GM21526 (cell line): ENCODE data around the gene SLIT1.
"Not testable (repeated sequence)": the region's sequence is repeated elsewhere in the genome, so short reads cannot be mapped to it uniquely, and the experiment has no call there.

Source experiments
- ATAC-seq: cut with Tn5 transposase; IDR thresholded peaks from one replicate; pipeline ENCODE4 v1.9.1; 2021; ENCODE audit warnings: moderate library complexity; ENCODE audit not compliant: unreplicated experiment, low FRiP score

The SLIT1 gene

DNA sequence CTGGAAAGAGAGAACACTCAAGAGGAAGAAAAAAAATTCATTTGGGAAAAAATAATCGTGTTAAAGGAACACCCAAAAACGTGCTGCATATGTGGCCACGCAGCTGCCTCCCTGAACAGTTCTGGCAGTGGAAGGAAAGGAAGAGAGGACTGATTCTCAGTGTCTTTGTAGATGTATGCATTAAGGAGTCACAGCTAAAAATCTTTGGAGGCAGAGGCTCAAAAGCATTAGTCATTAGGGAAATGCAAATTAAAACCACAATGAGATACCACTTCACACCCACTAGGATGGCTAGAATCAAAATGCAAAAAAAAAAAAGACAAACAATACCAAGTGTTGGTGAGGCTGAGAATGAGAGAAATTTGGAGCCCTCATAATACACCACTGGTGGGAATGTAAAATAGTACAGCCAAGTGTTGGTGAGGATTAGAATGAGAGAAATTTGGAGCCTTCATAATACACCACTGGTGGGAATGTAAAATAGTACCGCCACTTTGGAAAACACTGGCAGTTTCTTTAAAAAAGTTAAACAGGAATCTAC lies 134.7 kb downstream of the SLIT1 start:
- ATAC-seq, result no peak

DNA sequence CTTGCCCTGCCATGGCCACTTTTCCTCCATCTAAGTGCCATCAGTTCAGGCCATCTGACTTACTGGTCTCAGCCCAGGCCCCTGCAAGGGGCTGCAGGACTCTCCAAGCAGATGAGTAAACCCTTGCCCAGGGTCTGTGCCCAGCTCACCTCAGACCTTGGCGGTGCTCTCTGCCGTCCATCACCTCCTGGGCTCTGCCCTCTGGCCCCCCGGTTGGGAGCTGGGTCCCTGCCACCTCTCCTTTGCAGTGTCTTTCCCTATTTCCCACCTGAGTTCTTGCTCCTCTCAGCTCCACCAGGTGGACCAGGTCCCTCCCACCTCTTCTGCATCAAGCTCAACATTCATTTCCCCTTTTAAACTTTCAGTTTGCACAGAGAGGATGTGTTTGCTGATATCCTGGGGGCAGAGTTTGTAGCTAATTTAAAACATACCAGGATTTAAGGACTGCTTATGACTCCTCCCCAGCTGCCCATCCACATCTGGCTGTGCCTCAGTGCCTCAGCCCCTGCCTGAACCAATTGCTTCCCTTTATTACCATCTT lies 135.5 kb downstream of the SLIT1 start:
- no peak for ATAC-seq

DNA sequence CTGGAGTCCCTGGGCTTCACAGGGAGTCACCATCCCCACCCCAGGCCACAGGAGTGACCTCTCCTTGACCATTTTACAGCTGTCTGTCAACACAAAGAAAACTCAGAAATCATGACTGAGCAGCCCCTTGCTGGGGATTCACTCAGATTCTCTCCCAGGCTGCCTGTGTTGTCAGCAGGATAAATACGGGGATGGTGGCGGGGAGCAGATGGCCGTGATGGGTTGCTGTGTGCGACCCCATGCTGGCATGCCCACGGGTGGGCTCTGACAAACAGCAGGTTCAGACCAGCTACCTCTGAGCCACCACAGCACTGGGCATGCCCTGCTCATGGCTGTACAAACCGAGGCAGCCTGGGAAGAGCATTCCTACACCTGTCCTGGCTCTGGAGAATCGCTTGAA lies 136.1 kb downstream of the SLIT1 start:
- no peak for ATAC-seq

DNA sequence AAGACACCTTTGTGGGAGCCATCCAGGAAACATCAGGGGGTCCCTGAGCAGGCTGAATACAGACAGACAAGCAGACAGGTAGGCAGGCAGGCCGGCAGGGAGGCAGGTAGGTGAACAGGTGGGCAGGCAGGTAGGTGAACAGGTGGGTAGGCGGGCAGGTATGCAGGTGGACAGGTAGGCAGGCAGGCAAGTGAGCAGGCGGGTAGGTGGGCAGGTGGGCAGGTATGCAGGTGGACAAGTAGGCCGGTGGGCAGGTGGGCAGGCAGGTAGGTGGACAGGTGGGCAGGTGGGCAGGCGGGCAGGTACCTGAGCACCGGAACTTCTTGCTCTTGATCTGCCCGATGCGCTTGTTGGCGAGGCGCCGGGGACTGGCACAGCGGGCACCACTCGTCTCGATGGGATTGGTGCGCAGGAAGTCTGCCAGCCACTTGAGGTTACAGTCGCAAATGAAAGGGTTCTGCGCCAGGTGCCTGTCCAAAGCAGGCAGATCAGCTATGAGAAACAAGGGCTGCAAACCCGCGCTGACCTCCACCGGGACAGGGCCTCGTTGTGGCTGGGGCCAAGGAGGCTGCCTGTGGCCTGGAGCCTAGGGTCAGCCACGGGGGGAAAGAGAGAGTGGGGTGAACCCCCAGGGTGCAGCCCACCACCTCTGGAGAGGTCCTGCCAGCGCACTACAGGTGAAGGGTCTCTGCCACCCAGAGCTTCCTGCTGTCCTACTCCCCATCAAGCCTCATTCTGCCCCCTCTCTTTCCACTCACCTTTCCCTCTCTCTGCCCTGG lies 136.9 kb downstream of the SLIT1 start:
- no peak for ATAC-seq

DNA sequence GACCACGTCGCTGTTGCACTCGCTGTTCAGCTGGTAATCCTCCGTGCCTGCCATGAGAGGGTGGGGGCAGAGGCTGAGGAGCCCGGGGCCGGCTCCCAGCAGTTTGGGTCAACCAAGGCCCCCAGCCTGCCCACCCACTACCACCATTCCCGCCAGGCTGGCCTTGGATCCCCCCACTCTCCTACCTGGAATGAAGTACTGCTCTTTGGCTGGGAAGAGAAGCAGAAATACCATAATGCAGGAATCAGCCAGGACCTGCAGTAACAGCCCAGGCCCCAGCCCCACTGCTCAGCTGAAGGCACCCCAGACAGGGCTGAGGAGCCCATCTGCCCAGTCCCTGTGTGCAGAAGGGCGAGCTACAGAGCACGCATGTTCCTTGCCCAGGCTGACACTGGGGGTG lies 138.0 kb downstream of the SLIT1 start:
- ATAC-seq, result no peak

DNA sequence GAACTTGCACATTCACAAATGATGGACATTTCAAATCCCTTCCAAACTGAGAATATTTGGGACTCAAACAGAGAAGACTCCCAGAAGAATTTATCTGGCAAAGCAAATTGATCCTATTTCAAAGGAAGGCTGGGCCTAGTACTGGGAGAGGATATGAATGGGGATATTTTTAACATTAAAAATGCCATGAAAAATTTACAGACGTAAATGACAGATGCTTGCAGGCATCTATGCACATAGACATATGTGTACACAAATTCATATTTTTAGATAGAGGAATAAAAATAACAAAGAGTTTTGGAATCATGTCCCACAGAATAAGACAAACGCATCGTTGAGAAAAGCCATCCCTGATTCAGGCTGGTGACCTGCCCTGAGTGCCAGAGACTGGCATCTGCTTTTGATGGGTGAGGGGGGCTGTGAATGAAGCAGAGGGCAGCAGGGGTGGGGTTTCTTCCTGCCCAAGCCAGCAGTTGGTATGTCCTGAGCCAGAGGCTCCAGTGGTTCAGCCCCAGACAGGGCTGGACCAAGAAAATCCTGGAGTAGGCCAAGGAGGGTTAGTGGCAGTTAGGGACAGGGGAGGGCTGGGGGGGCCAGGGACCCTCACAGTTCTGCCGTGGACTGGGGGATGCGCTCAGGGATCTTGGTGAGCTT lies 138.5 kb downstream of the SLIT1 start:
- ATAC-seq, result no peak

DNA sequence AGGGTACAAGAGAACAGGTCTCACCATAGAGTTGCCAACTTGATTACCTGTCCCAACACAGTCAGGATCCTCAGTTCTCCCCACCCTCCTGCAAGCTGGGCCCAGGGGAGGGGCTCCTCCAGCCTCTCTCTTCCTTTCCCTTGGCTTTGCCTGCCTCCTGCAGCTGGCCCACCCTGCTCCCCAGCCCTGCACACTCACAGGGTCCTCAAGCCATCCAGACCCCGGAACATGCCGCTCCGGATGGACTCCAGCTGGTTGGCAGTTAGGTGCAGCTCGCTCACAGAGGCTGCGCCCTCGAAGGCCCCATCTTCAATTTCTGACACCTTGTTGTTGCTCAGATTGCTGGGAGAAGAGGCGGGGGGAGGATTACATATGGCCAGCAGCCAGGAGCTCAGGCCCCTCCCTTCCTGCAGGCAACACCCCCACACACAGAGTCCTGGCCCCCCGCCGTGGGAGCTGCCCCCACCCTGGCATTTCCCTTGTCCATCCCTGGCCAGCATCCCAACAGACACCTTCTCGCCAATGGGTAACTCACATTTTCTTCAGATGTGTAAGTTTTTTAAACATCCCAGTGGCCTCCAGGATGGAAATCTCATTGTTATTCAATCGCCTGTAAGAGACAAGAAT lies 139.2 kb downstream of the SLIT1 start:
- ATAC-seq, result no peak

DNA sequence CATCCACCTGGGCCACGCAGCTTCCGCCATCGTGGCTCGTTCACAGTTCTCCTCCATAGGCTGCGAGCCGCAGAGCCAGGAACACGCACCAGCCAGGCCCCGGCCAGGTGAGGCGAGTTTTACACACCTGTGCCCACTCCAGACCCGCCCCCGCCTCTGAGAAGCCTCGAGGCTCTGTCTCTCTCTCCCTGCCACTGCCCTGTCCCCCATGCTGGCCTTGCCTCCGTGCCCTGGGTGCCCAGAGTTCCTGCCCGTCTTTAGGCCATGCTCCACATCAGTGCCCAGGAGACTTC lies 142.2 kb downstream of the SLIT1 start:
- ATAC-seq, result no peak

DNA sequence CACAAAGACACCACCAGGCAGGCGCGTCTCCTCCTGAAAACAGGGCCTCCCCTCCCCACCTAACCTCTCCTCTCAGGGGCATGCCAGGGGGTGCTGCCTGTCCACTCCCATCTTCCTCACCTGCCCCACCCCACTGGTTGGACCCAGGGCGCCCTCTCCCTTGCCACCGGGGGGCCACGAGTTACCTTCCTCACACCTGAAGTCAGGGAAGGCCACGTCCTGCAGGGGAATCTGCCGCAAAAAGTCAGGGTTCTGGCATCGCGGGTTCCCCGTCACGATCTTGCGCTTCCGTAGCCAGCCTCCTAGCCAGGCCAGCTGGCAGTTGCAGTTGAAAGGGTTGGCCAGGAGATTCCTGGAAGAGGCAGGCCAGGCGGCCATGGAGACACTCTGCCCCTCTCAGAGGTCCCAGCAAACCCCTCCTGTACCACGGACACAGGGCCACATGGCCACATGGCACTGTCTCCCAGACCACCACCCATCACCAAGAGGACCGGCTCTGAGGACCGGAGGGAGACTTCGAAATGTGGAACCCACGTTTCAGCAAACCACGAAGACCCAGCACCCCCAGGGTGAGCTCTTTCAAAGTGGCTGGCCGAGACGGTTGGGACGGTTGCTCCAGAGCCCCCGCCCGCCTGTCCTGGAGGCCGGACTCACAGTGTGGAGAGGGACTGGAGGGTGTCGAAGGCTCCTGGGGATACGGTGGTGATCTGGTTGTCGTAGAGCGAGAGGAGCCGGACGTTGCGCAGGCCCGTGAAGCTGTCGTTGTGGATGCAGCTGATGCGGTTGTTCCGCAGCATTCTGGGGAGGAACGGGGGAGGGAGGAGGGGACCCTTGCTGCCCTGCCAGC lies 142.8 kb downstream of the SLIT1 start:
- ATAC-seq, result no peak

DNA sequence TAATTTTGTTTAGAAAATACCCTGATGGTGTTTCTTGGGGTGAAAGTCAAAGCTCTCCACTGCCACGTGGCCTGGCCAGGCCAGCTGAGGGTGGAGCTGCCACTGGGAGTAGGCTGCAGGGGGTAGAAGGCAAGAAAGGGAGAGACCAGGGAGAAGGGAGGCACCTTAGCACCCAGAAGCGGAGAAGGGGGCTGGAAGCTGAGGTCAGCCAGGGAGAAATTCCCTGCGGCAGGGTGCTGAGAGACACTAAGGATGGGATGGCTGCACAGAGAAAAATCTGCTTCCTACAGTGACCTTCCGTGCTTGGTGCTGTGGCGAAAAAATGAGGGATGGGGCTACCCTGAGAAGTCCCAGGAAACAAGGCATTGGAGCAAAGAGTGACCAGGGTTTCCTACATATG lies 143.7 kb downstream of the SLIT1 start:
- no peak for ATAC-seq

DNA sequence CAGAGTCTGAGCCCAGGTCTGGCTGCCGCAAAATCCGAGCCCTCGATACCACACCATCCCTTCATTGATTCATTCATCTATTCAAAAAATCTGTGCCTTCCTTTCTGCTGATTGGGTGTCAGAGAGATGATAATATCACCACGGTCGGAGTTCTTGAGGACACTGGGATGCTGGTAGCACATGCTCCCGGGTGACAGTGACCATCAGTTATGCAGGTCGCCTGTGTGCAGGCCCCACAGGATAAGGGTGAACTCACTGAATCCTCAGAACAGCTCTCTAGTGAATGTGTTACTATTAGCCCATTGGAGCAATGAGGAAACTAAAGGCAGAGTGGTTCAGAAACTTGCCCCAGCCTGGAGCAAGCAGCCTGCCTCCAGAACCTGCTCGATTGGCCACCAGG lies 145.1 kb downstream of the SLIT1 start:
- no peak for ATAC-seq

DNA sequence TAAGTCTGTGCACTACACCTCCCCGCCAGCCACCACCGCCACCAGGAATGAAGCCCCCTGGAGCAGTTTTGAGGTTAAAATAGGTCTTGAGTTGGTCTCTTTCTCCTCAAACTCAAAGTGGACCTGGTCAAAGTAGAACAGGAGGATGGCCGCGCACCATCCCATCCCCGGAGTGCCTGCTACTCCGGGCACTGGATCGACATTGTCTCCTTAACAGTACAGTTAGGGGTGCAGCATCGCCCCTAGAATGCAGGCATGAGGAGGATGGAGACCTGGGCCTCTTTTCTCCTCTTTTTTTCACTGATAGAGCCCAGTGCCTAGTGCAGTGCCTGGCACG lies 145.5 kb downstream of the SLIT1 start:
- ATAC-seq, result no peak

DNA sequence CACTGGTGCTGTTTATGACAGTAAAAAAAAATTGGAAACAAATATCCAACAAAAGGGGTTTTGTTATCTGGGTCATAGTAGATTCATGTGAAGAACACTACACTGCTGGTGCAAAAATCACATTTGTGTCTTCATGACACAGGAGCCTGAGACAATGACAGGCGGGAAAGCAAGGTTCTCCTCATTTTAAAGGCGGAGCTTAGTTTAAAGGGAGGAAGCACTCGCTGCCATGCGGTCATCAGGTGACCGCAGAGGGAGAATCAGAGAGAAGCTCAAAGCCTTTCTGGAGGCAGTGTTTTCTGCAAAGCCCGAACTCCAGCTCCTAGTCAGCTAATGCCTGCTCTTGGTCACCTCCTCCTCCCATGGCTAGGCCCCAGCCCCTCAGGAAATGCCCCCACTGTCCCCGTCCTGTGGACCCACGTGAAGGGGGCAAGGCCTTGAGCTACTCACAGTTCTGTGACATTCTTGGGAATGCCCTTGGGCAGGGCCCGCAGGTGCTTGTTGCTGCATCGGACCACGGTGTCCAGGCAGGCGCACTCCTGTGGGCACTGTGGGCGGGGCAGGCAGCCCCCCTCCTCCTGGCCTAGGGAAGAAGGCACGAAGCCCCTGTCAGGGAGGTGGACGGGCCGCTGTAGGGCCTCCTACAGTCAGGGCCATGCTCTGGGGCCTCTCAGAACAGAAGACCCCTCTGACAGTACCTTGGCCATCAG lies 146.1 kb downstream of the SLIT1 start:
- ATAC-seq, result no peak

DNA sequence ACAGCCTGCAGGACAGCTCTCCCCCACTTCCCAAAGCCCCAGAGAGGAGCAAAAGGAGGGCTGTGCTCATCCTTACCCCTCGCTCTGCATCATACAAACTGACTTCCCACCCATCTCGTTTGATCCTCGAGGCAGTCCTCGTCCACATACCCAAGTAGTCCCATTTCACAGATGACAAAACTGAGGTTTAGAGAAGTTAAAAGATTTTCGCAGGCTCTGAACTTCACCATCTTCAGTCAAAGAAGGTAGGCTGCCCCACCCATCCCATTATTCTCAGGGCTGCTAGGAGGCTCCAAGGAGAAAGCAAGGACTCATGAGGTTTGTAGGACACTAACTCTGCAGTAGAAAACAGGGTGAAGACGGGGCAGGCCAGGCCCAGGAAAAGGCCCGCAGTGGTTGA lies 147.1 kb downstream of the SLIT1 start:
- no peak for ATAC-seq

DNA sequence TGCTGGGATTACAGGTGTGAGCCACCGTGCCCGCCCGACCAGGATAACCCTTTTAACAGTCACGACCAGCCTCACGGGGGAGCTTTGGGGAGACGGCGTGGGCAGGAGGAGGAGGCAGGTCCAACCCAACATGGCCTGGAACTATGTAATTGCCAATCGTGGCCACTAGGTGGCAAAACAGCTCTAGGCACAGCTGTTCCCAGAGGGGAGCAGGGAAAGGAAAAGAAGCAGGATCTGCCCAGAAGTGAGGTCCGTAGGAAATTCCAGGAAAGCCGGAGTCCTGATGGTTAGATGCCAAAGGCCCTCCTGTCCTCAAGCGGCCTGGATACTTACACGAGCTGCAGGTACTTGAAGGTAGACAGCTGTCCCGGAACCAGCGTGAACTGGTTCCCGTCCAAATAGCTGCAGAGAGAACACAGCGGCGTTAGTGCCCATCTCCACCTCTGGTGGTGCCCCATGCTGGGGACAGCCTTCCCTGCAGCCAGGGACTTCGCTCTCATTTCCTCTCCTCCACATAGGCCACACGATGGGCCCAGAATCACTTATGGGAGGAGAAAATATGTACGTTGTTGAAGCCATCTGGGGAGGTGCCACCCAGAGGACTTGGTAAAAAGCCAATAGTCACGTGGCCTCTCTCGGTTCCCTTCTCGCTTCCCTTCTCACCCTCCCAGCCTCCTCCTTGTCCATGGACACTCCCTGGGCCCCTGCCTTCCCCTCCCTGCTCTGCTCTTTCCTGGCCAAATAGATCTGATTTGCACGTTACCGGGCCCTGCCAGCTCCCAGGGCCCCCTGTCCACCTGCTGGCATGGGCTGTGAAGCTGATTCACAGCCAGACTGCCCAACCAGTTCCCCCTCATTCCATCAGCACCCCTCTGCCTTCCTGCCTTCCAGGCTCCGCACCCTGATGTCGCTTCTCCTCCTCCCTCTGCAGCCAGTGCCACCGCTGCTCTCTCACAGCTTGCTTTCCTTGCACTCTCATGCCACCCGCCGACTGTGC lies 148.1 kb downstream of the SLIT1 start:
- peak; percentile 77 for ATAC-seq

DNA sequence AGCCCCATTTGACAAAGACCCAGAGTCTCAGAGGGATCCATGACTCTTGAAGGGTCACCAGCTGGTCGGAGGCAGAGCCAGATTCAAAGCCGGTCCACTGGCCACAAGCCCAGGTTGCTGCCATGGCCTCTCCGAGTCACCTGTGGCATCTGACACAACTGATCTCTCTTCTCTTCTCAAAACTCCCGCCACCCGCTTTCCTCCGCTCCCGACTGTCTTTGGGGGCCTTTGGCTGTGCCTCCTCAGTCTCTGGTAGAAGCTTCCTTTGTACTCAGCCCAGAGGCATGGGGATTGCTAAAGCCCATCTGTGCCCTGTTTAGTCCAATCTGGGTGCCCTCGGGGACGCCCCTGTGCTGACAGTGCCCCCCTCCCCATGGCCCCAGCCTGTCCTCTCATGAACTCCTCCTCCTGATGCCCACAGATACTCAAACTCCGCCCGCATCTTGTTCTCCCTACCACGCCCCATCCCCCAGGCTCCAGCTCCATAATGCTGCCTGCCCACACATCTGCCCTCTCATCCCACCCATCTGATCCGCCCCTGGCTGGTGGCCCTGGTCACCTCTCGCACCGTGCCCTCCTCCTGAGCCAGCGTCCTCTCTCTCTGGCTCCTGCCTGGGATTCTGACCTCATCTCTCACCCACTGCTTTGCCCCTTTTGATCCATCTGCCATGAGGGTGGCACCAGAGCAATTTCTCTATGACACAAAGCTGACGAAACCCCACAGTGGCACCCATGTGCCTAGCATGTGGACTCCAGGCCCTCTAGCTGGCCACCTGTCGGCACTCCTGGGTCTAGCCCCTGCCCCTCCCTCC lies 150.6 kb downstream of the SLIT1 start:
- no peak for ATAC-seq

DNA sequence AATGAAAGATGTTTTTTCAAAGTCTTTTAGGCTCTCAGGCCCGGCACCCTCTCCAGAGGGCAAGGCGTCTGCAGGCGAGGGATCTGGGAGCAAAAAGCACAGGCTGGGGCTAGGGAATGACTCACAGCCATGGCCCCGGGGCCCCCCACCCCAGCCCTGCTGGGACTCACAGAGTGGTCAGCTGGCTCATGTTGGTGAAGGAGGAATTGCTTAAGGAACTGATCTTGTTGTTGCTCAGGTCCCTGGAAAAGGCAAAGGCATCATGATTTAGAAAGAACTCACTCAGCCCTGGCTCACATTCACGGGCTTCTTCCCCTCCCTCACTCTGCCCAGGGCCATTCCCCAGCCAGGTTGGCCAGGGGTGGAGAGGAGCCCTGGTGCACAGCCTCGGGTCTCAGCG lies 151.5 kb downstream of the SLIT1 start:
- ATAC-seq, result no peak

DNA sequence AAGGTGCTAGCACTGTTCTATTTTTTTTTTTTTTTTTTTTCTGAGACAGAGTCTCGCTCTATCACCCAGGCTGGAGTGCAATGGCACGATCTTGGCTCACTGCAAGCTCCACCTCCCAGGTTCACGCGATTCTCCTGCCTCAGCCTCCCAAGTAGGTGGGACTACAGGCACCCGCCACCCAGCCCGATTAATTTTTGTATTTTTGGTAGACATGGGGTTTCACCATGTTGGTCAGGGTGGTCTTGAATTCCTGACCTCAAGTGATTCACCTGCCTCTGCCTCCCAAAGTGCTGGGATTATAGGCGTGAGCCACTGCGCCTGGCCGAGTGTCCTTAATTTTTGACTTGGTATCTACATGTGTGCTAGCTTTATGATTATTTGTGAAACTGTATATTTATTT lies 151.9 kb downstream of the SLIT1 start:
- ATAC-seq, result not testable (repeated sequence)
